Activated effector memory CD4-positive, alpha-beta T cell treated with Interleukin-2 at 50 U/mL for 16 hours (primary cell): ENCODE data around the gene COL5A1.

Experiments
- DNase-seq: peaks from one replicate; pipeline ENCODE4 v3.0.0-alpha.2; 2020

The COL5A1 gene

DNA sequence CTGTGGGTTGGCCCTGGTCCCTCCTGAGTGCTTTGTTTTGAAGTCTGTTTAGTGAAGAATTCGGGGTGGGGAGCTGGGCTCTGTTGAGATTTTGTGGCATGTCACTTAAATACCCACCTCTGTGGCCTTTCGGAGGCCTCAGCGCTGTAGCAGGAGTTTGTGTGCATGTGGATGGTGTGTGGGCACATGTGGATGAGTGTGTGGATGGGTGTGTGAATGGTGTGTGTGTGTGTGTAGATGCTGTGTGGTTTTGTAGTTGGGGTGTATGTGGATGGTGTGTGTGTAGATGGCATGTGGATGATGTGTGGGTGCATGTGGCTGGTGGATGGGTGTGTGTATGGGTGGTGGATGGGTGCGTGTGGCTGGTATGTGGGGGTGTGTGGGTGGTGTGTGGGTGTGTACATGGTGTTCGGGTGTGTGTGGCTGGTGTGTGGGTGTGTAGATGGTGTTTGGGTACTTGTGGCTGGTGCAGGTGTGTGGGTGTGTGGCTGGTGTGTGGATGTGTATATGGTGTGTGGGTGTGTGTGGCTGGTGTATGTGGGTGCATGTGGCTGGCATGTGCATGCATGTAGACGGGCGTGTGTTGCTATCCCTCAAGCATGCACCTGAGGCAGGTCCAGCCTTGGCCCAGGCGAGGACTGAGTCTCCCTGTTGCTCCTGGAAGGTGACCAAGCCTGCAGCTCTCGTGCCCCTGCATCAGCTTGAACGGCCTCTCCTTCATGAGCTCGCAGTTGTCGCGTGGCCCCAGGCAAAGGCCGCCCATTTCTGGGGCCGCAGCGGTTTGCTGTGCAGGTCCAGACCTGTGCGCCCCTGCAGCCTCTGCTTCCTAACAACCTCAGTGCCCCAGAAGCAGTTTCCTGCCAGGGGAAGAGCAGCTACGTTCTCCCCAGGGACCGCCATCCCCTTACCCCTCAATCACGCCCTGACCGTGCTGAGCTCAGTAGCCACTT is 185.0 kb downstream of the COL5A1 start:
- DNase-seq, result no peak

DNA sequence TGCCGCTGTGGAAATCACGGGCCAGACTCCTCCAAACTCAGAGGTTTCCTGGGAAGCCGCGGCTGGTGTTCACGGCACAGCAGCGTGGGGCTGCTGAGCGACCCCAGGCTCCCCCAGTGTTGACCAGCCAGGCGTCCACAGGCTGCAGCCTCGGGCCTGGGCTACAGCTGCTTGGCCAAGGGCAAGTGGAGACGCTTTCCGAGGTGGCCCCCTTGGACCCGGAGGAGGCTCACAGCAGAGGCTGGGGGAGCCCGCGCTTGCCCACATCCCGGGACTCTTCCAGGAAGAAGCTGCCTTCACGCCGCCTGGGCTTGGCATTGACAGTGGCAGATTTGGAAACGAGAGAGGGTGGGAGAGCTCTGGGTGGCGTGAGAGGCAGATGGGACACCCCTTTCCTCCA is 186.0 kb downstream of the COL5A1 start:
- DNase-seq, result no peak

DNA sequence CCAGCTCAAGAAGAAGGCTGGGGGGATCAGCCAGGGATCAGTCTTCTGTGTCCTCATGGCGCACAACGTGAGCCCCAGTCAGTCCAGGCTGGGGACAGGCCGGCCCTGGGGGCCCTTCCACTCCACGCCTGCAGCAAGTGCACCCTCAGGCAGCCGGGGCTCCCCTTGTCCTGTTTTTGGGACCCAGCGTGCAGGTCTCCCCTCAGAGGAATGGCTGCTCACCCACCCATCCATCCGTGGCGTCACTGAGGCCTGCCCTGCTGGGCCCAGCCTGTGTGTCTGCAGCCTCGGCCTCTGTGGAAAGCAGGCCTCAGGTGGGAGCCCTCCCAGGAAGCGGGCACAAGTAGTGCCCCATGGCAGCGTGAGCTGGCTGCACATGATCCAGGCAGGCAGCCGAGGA is 186.4 kb downstream of the COL5A1 start:
- DNase-seq, result no peak

DNA sequence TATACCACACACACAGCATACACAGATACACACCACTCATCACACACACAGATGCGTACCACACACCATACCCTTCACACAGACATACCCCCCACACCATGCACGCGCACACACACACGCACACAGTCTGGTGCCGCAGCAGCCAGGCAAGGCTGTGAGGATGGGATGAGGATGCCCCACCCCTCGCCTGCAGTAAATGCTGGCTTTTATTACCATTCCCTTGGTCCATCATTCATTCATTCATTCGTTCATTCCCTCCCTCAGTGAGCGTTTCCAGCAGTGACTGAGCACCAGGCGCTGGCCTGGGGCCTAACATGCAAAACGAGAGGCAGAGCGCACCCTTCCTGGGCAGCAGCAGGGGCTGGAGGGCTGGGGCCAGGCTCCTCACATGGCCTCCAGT is 187.3 kb downstream of the COL5A1 start:
- no peak for DNase-seq

DNA sequence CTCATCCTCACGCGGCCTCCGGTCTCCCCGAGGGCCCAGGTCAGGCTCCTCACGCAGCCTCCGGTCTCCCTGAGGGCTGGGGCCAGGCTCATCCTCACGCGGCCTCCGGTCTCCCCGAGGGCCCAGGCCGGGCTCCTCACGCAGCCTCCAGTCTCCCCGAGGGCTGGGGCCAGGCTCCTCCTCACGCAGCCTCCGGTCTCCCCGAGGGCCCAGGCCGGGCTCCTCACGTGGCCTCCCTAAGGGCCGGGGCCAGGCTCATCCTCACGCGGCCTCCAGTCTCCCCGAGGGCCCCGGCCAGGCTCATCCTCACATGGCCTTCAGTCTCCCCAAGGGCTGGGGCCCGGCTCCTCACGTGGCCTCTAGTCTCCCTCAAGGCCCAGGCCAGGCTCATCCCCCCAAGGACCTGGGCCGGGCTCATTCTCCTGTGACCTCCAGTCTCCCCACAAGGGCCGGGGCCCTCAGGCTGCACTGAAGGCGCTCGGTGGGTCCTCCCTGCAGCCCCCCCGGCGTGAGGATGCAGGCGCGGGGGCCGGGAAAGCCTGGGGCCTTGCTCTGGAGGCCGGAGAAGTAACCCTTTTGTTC is 187.8 kb downstream of the COL5A1 start:
- no peak for DNase-seq

DNA sequence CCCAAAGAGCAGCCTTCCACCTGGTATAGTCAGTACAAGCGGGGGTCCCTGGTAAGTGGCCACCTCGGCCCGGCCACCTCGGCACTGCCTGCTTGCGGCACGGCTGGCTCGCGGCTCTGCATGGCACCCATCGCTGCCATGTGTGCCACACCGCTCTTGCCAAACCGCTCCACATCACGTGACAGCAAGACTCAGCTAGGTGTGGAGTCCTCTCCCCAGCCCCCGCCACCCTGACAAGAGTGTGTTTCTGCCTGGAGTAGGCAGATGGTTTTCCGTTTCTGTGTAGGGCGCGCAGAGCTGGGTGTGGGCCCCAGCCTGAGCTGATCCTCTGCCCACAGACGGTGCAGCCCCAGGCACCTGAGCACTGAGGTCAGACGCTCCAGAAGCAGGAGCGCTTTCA is 188.5 kb downstream of the COL5A1 start:
- DNase-seq, result no peak

DNA sequence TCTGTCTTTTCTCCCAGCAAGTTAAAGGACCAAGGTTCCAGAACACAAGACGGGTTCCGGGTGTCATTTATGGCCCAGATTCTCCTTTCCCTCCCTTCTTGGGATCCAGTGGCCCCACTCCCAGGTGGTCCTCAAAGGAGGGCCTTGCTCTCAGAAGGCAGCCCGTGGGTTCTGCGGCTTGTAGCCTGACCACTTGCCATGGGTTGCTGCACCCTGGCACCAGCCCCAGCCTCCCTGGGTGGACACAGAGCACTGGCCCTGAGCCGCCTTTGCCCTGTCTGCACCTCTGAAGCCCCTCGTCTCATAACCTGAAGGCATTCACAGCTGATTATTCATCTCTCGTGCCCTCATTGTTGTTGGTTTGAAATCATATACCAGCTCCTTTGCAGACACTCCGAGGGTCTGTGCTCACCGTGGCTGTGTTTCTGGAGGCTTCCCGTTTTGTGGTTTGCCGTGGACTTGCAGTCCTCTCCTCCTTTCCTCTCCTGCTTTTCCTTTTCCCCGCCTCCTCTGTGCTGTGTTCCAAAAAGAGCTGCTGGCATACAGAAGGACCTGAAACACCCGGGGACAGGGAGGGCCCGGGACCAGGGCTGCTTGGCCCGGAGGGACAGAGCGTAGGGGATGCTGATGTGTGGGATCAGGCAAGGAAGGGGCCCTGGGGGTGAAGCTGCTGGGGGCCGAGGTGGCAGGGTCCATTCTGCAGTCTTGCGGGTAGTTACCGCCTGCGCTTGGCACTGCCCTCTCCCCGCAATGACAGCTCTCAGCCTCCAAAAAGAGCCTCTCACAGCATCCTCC is 189.5 kb downstream of the COL5A1 start:
- no peak for DNase-seq

DNA sequence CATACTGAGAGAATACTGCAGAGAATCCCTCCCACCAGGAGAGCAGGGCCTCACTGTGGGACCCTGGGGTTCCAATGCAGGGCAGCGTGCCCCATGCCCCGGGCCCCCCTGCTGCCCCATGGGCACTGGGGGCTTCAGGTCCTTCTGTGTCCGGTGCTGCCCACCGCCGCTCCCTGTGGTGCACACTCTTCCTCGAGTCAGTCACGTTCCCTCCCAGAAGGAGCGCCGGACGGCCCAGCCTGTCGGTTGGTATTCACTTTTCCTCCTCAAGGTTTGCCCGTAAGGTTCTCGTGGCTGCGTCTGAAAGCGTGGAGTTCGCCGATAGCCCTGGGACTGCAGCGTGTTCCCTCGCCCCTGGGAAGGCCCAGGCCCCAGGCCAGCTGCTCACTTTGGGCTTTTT is 190.9 kb downstream of the COL5A1 start:
- DNase-seq, result no peak

DNA sequence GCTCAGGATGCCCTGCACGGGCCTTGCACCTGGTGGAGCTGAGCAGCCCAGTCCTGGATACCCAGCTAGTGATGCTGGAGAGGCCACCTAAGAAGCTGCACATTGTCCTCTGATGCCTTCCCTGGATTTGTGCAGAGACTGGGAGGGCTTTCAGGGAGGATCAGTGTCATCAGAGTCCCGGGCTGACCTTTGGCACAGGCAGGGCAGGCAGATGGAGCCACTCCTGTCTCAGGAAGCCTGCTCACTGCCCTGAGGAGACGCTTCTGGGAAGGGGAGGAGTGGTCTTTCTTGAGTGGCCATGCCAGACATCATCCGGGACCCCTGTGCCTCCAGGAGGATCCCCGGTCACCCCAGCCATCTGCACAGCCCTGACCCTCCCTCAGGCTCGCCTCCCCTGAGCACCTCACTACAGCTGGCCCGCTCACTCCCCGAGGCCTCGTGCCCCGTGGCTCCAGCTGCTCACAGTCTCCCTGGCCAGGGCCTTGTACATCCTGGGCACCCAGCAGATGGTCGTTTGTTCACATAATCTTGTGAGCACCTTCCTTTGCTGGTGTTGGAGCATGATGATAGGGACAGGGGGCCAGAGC is 191.8 kb downstream of the COL5A1 start:
- DNase-seq, result no peak

DNA sequence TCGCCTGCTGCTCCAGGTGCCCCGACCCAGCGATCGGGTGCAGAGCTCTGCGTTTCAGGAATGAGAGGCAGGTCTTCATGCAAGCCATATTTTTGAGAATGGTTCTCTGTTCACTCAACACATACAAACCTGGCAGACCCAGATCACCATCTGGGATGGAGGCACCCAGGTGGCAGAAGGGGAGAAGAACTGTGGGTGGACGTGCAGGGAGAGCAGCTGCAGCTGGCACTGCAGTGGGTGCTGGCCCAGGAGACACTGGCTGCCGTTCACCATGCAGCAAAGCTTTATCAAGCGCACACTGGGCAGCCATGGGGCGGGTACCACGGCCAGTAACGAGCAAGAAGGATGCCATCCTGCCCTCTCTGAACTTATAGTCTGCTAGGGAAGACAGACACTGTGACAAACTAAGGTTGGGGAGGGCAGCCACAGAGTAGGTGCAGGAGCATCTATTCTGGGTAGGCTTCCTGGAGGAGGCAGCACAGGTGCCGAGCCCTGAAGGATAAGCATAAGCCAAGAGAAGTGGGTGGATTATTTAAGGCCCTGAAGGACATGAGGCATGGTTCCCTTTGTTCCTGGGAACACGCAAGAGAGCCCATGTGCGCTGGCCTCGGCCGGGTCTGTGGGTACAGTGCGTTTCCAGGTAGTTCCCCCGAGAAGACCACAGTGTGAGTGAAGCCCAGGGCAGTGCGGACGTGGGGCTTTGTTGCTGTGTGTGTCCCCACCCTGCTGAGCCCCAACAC is 192.8 kb downstream of the COL5A1 start:
- no peak for DNase-seq

DNA sequence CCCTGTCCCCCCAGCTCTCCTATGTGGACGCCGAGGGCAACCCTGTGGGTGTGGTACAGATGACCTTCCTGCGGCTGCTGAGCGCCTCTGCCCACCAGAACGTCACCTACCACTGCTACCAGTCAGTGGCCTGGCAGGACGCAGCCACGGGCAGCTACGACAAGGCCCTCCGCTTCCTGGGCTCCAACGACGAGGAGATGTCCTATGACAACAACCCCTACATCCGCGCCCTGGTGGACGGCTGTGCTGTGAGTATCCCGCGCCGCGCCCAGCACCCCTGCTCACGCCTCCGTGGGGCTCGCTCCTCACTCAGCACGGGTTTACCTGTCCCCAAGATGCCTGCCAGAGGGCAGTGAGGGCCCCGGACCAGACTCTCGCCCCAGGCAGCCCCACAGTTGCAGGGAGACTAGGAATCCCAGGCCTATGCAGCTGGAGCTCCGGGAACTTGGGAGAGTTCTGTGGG is 193.4 kb downstream of the COL5A1 start:
- DNase-seq, result no peak

DNA sequence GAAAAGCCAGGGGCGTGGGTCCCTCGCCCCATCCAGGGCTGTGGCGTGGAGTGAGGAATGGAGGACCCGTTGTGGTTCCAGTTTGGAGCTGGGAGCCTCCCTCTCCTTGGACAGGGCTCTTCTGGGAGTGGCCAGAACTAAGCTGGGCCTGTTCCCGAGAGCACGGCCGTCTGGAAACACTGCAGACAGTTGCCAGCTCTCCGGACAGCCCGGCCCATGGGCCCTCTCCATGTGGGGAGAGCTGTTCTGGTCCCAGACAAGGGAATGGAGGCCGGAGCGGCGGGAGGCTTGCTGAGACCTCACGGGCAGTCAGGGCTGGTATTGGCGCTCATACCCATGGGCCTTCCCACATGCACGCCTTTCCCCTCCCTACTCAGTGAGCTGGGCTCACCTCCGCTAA is 193.8 kb downstream of the COL5A1 start:
- DNase-seq, result no peak

DNA sequence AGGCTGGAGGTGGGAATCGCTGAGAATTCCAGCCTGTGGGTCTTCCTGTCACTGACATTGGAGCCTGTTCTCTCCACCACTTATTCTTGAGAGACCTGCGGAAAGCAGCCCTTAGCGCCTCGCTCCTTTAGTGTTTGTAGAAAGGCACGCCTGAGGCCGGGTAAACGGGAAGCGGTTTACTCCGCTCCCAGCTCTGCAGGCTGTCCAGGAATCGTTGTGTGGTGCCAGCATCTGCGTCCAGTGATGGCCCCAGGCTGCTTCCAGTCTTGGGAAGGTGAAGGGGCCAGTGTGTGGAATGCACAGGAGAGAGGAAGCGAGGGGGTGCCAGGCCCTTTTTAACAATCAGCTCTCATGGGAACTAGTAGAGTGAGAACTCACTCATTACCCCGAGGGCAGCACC is 194.4 kb downstream of the COL5A1 start:
- no peak for DNase-seq

DNA sequence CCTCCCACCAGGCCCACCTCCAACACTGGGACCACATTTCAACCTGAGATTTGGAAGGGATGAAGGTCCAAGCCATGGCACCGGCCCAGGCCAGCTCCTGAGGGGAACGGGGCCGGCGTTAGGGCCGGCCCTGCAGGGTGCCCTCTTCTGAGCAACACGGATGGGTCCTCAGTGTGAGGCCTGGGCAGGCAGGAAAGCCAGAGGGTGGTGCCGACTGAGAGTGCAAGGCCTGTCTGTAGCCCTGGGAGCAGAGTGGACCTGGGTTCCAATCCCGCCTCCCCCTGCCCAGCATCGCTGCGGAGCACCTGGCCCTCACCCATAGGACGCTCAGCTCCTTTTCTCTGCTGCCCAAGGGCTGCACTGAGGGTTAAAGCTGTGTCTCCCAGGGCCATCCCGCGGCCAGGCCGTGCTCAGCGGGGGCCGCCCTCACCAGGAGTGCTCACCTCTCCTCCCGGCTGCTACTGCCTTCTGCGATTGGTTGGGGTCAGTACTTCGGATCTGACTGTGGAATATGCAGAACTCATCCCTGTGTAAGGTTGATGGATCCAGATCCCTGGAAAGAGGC is 194.9 kb downstream of the COL5A1 start:
- DNase-seq, result no peak

DNA sequence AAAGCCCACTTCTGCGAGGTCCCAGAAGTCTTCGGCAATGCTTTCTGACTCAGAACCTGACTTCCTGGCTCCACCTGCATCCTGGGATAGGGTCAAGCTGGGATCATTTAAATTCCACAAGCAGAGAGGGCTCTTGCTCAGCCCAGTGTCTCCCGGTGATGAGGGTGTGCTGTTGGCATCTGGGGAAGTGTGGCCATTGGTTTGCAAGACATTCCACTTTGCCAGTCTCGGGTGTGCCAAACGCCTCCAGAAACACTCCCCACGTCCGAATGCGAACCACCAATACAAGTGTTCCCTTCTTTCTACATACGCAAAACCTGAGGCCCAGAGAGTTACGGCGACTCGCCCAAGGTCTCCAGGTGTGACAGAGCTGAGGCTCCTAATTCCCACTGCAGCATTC is 195.9 kb downstream of the COL5A1 start:
- DNase-seq, result no peak

DNA sequence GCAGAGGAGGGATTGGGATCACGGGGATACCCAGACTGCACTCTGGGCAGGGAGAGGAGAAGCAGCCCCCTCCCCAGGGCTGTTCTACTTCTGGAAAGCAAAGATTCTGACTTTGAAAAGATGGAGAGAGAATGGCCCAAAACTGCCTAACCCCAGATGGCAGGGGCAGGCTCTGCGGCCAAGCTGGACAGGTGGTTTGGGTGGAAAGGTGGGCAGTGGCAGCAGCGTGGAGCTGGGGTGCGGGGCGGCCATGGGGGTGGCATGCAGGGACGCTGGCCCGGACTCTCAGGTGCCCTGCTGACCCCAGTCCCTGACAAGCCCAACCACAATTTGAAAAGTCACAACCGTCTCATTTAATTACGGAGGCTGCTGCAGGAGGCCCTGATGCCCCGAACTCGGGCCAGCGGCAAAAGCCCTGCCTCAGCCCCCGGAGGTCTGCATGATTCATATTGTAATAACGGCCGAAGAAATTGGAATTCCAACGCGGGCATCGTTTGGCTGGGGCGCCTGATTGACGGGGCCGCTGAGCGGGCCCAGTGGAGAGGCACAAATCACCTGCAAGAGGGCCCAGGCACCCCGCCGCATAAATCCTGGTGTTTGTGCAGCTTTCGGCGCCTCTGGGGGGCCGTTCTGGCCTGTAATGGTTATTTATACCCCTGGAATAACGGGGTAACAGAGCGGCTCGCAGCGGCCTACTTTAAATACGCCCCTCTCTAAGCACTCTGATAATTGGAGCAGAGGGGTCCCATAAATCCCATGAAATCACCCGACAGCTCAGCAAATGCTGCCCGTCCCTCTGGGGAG is 197.2 kb downstream of the COL5A1 start:
- DNase-seq, result no peak

DNA sequence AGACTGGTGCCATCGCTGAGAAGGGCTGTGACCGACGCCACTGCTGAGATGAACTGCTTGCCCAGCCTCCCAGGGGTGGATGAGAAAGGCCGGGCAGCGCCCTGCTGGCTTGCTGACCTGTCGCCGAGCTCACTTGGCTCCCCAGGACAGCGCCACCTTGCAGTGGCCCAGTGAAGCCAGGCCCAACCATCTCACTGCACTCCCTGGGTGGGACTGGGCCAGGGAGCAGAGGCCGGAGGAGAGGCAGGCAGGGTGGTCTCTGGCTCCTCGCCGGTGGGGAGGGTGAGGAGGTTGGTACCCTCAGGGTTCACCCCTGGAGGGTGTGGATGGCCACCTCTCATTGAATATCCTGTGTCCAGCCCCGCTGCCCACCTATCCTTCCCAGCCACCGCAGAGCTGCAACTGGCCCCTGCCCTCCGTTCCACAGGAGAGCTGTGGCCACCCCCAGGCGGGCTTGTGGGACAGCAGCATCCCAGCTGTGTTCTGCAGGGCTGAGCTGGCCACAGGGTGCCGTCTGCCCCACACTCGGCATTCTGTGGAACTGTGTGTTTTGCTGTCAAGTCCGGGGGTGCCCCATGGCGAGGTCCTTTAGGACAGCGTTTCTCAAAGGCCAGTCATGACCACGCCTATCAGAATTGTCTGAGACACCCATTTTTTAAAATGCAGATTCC is 198.0 kb downstream of the COL5A1 start:
- no peak for DNase-seq

DNA sequence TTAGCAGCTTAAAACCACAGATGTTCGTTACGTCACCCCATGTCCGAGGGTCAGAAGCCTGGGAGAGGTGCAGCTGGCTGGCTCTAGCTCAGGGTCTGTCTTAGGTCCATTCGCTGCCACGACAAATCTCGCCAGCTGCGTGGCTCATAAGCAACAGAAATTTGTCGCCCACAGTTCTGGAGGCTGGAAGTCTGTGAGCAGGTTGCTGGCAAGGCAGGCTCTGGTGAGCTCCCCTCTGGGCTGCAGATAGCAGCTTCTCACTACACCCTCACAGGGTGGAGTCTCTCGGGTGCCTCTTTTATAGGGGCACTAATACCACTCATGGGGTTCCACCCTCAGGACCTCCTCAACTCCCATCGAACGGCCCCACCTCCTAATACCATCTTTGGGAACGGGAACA is 198.9 kb downstream of the COL5A1 start:
- no peak for DNase-seq

DNA sequence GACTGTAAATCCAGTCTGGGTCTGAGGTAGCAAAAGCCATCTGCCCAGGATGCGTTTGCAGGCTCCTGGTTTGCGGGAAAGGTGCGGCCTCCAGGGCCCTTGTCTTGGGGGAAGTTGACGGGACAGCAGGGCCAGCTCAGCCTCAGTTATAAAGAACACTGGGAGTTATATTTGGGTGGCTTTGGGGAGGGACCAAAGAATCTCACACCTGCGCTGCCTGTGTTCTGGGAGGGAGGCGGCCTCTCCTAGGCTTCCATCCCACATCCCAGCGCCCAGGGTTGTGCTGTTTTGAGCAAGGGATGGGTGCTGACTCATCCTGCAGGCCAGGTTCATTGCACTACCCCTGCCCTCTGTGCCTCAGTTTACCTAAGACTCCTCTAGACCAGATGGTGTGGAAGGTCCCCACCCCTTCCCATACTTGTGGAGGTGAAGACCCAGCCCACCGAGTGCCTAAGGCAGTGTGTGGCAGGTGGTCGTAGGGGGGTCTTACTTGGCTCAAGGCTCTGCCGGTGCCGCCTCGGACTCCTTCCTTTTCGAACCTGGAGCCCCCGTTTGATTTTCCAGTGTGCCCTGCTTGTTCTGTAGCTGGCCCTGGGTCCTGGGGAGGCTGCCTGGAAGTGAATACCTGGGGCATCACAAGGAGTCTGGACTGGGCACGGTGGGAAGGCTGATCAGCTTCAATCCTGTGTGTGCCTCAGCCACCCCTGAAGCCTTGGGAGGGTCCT is 199.7 kb downstream of the COL5A1 start:
- no peak for DNase-seq

DNA sequence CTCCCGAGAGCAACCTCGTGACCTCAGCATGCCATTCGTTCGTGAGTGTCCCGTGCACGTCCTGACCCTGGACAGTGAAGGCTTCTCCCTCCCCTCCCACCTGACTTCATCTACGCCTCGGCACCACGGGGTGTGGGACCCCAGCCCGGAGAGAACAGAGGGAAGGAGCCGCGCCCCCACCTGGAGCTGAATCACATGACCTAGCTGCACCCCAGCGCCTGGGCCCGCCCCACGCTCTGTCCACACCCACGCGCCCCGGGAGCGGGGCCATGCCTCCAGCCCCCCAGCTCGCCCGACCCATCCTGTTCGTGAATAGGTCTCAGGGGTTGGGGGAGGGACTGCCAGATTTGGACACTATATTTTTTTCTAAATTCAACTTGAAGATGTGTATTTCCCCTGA is 200.7 kb downstream of the COL5A1 start:
- no peak for DNase-seq
